Measurements from ENCODE around the gene PPIF.
A peak's percentile ranks its signal among the peaks of the same experiment; 100 is the strongest.

PPIF gene
- total RNA-seq = 24.6 to 155 (median 38.0) reads per million in 3 experiments

GRCh38 chr10:79347226-79347893 lies at the start of gene PPIF:
Gene PPIF, plus strand, starts transcription at chr10:79347469. Its CDS starts 80 bp downstream, at chr10:79347549.
- DNase-seq = peak; percentile 88

GRCh38 chr10:79298403-79299244 lies 48.6 kb upstream of the PPIF start:
- DNase-seq = no peak

- no peak for DNase-seq
These were observed 47.6 kb upstream of the PPIF start for GRCh38 chr10:79299397-79300241.

- DNase-seq = no peak
These were observed 46.6 kb upstream of the PPIF start for GRCh38 chr10:79300711-79301110.

GRCh38 chr10:79301754-79302530 lies 45.3 kb upstream of the PPIF start:
- no peak for DNase-seq

- DNase-seq = no peak
These were observed 43.4 kb upstream of the PPIF start for GRCh38 chr10:79303631-79304478.

- DNase-seq = no peak
These were observed 42.7 kb upstream of the PPIF start for GRCh38 chr10:79304479-79305087.

GRCh38 chr10:79305515-79305914 lies 41.8 kb upstream of the PPIF start:
- no peak for DNase-seq

GRCh38 chr10:79305988-79306387 lies 41.3 kb upstream of the PPIF start:
- no peak for DNase-seq

GRCh38 chr10:79306644-79307220 lies 40.5 kb upstream of the PPIF start:
- no peak for DNase-seq

GRCh38 chr10:79308016-79308415 lies 39.3 kb upstream of the PPIF start:
- no peak for DNase-seq

- no peak for DNase-seq
These were observed 38.2 kb upstream of the PPIF start for GRCh38 chr10:79308969-79309665.

GRCh38 chr10:79310200-79310865 lies 36.9 kb upstream of the PPIF start:
- no peak for DNase-seq

- DNase-seq = no peak
These were observed 36.2 kb upstream of the PPIF start for GRCh38 chr10:79310911-79311573.

GRCh38 chr10:79311581-79312407 lies 35.5 kb upstream of the PPIF start:
- no peak for DNase-seq

- DNase-seq = no peak
These were observed 34.6 kb upstream of the PPIF start for GRCh38 chr10:79312601-79313187.

- no peak for DNase-seq
These were observed 33.9 kb upstream of the PPIF start for GRCh38 chr10:79313320-79313719.

All from central memory CD4-positive, alpha-beta T cell (primary cell).